DND-41 (cell line): Measurements from ENCODE around the gene GADD45G.

Source experiments
- ATAC-seq: fragments of 200-7000 bp; cut with Tn5 transposase; 3 replicates; pipeline ENCODE4 v1.9.1; 2021; ENCODE audit warnings: low read depth; ENCODE audit not compliant: insufficient read depth
- DNase-seq: peaks from one replicate; pipeline ENCODE4 v3.0.0-alpha.2; 2020
- H2AFZ ChIP-seq: 2 replicates; pipeline ENCODE4 v1.6.0; 2012; ENCODE audit warnings: low read depth, low read length
- H3K27ac ChIP-seq: 2 replicates; pipeline ENCODE4 v1.5.1; 2012; ENCODE audit warnings: low read length, inconsistent platforms
- H3K27me3 ChIP-seq: fragments of 200-600 bp; sonication (generic); 2 replicates; pipeline ENCODE4 v1.6.0; 2012; ENCODE audit warnings: low read length, mild to moderate bottlenecking, inconsistent platforms; ENCODE audit not compliant: insufficient read depth, poor library complexity
- H3K36me3 ChIP-seq: 2 replicates; pipeline ENCODE4 v1.5.1; 2012; ENCODE audit warnings: low read length, inconsistent platforms; ENCODE audit not compliant: insufficient read depth
- H3K4me1 ChIP-seq: 2 replicates; pipeline ENCODE4 v1.5.1; 2012; ENCODE audit warnings: mild to moderate bottlenecking, low read length; ENCODE audit not compliant: insufficient read depth
- H3K4me2 ChIP-seq: 2 replicates; pipeline ENCODE4 v1.6.0; 2012; ENCODE audit warnings: mild to moderate bottlenecking, moderate library complexity, low read length, inconsistent platforms; ENCODE audit not compliant: insufficient read depth
- H3K4me3 ChIP-seq, 2 experiments: fragments of 200-600 bp in 1 of 2; shearing (Covaris generic) in 1 of 2; 2 replicates each; pipeline ENCODE4 v1.5.1; 2012 to 2016; ENCODE audit warnings: inconsistent platforms in 2 of 2, low read length in 2 of 2, mild to moderate bottlenecking in 2 of 2, low read depth in 1 of 2, moderate library complexity in 1 of 2
- H3K79me2 ChIP-seq: 2 replicates; pipeline ENCODE4 v1.6.0; 2012; ENCODE audit warnings: low read length, inconsistent platforms; ENCODE audit not compliant: insufficient read depth
- H3K9ac ChIP-seq: 2 replicates; pipeline ENCODE4 v1.6.0; 2012; ENCODE audit warnings: low read depth, mild to moderate bottlenecking, inconsistent platforms, low read length, moderate library complexity
- H3K9me3 ChIP-seq: 2 replicates; pipeline ENCODE4 v1.5.1; 2012; ENCODE audit warnings: low read length, moderate library complexity, mild to moderate bottlenecking, inconsistent platforms; ENCODE audit not compliant: insufficient read depth, severe bottlenecking
- H4K20me1 ChIP-seq: 2 replicates; pipeline ENCODE4 v1.6.0; 2012; ENCODE audit warnings: low read length; ENCODE audit not compliant: insufficient read depth
- EZH2 ChIP-seq: IDR thresholded peaks from 3 replicates; pipeline ENCODE4 v1.6.1; 2012; ENCODE audit warnings: borderline replicate concordance, low read depth, mild to moderate bottlenecking, moderate library complexity, low read length, inconsistent platforms; ENCODE audit not compliant: severe bottlenecking
- TF ChIP-seq, protein P1 (sequence below): IDR thresholded peaks from 2 replicates; pipeline ENCODE4 v1.5.1; 2012; ENCODE audit warnings: borderline replicate concordance, low read length, moderate library complexity, mild to moderate bottlenecking; ENCODE audit not compliant: poor library complexity, severe bottlenecking; ENCODE audit errors: extremely low read depth

Gene GADD45G

DNA sequence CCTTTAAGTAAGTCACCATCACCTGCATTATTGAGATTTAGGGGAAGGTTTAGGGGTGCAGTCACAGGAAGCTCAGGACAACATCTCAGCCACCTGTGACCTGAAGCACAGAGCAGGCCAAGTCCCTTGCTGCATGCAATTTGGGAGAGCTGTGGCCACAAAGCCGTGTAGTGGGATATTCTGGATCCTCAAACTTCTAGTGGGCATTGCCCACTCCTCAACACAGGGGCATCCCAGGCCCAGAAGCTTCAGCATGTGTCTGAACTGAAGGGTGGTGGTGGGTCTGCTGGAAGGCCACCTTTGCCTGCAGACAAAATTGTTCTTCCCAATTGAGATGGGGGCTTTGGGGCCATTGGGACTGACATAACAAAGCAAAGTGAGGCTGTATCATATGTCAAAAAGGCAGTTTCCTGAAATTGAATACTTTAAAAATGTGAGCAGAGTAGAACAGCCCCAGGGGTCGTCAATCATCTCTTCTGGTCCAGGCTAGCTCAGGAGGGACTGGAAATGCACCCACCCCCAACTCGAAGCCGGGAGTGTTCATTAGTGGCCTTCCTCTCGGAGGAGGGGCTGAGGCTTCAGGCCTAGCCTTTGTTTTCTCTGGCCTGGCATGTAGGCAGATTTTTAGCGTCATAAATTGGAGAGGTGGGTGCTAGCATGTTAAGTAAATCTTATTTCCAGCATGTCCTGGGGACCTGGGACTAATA lies 2.8 kb upstream of the GADD45G start:
- H3K79me2 ChIP-seq = no peaks in the 10 kb centered on the region
- ATAC-seq (no peak), DNase-seq (no peak)
- H3K4me2 ChIP-seq = no peak overlapping the region
- H3K27ac ChIP-seq = no peak overlapping the region
- peaks cover 29% of the 10 kb centered on the region for H3K27me3 ChIP-seq
- H3K9me3 ChIP-seq = no peaks in the 10 kb centered on the region
- no peak overlapping the region for H3K4me3 ChIP-seq
- H4K20me1 ChIP-seq = peaks cover 4% of the 10 kb centered on the region; the same call in 1 of the 2 replicates
- H3K4me1 ChIP-seq = peaks cover 38% of the 10 kb centered on the region
- no peak overlapping the region for H3K9ac ChIP-seq
- H3K36me3 ChIP-seq = no peaks in the 10 kb centered on the region
- no peak overlapping the region for H2AFZ ChIP-seq
- TF ChIP-seq EZH2 = no peak
- TF ChIP-seq, protein P1, sequence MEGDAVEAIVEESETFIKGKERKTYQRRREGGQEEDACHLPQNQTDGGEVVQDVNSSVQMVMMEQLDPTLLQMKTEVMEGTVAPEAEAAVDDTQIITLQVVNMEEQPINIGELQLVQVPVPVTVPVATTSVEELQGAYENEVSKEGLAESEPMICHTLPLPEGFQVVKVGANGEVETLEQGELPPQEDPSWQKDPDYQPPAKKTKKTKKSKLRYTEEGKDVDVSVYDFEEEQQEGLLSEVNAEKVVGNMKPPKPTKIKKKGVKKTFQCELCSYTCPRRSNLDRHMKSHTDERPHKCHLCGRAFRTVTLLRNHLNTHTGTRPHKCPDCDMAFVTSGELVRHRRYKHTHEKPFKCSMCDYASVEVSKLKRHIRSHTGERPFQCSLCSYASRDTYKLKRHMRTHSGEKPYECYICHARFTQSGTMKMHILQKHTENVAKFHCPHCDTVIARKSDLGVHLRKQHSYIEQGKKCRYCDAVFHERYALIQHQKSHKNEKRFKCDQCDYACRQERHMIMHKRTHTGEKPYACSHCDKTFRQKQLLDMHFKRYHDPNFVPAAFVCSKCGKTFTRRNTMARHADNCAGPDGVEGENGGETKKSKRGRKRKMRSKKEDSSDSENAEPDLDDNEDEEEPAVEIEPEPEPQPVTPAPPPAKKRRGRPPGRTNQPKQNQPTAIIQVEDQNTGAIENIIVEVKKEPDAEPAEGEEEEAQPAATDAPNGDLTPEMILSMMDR = no peak

- peaks cover 38% of the 10 kb centered on the region for H3K4me1 ChIP-seq
- H4K20me1 ChIP-seq = peaks cover 4% of the 10 kb centered on the region; the same call in 1 of the 2 replicates
- DNase-seq = peak; percentile 86
- H3K9me3 ChIP-seq = no peaks in the 10 kb centered on the region
- no peak overlapping the region for H3K27ac ChIP-seq
- H3K4me2 ChIP-seq = no peak overlapping the region
- peaks cover 29% of the 10 kb centered on the region for H3K27me3 ChIP-seq
- H2AFZ ChIP-seq = no peak overlapping the region
- no peaks in the 10 kb centered on the region for H3K36me3 ChIP-seq
- H3K9ac ChIP-seq = no peak overlapping the region
- no peak overlapping the region for H3K4me3 ChIP-seq
- no peaks in the 10 kb centered on the region for H3K79me2 ChIP-seq
- TF ChIP-seq EZH2 = no peak
- TF ChIP-seq, protein P1 = peak; percentile 89
- peak; percentile 64 for ATAC-seq
Measured at GRCh38 chr9:89602978-89603766, 1.6 kb upstream of the GADD45G start.

DNA sequence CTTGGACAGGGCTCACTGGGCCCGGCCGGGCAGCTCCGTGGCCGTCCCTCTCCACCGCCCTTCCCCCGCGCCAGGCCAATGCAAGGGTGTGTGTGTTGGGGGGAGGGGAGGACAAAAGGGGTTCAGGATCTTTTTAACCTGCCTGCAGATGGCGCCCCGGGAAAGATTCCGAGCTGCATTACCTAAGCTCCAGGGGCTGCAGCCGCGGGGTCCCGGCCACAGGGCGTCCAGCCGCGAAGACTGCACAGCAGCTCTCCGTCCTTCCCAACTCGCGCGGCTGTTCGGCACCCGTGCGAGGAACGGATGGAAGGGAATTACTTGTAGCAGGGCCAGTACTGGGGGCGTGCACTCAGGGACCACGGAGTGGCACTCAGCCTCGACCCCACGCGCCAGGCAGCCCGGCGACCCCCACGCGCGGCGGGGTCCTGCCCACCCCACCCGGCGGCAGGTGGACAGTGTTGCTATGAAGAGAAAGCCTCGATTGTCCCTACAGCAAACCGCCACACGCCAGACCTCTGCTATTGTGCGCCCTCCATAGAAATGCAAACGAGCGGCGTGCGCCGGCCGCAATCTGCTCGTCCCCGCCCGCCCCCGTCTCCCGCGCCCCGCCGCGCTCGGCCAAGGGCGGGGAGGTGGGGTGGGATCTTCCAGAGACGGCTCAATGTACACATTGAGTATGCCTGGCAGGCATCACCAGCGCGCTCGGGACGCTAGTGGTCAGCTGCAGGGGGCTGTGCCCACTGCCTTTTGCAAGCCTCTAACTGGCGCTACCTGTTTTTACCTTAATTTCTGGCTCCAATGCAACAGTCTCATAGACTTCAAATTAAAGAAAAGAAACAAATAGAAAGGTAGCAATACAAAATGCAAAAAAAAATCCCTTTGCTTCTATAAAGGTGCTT lies 796 bp upstream of the GADD45G start:
- Histone ChIP-seq H3K4me1 (peaks cover 38% of the 10 kb centered on the region), H3K27ac (no peak overlapping the region), H3K9me3 (no peaks in the 10 kb centered on the region), H2AFZ (no peak overlapping the region), H3K27me3 (peaks cover 26% of the 10 kb centered on the region), H3K4me2 (peak overlapping the region; percentile 69; the same call in 1 of the 2 replicates), H3K36me3 (no peaks in the 10 kb centered on the region), H3K79me2 (no peaks in the 10 kb centered on the region), H4K20me1 (peaks cover 4% of the 10 kb centered on the region; the same call in 1 of the 2 replicates), H3K4me3 (no peak overlapping the region), H3K9ac (no peak overlapping the region)
- ATAC-seq (no peak), DNase-seq (no peak)
- no peak for TF ChIP-seq EZH2
- TF ChIP-seq, protein P1 = peak; percentile 43
